Measurements from ENCODE around the gene FBF1.

DNA sequence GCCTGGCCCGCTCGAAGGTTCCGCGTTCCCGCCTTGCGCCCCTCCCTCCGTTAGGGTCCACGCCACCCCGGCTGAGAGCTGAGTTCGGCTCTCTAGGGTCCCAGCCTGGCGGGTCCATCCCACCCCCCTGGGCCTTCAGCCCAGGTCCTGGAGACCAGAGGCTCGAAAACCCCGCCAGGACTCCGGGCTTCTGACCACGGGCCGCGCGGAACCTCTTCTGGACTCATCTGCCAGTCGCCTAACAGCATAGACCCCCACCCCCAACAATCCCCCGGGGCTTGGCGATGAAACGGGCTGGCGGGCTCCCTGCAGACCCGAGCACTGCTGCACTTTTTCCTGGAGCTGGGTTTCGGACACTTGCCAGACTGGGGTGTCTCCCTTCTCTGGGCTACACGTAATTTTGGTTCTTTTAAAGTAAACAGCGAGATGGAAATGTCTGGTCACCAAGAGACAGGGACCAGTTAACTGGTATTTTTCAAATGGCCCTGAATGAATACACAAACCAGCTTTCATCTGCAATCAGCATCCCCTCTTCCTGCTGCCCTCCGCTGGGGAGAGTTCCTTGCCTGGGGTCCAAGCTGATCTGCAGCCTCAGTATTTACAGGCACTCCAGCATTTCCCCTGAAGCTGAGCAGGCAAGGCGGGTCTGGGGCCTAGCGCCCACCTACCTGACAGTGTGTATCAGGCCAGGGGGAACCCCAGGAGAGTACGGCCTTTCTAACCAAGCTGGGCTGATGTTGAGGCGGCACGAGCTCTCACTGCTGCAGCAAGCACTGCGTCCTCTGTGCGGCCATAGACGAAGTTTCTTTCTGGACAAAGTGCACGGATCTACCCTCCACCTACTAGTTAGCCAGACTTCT is 43.5 kb downstream of the FBF1 start:
- TF ChIP-seq POLR2A (IDR thresholded peaks at IDR 0.05): no peak
- TF ChIP-seq, protein P1, sequence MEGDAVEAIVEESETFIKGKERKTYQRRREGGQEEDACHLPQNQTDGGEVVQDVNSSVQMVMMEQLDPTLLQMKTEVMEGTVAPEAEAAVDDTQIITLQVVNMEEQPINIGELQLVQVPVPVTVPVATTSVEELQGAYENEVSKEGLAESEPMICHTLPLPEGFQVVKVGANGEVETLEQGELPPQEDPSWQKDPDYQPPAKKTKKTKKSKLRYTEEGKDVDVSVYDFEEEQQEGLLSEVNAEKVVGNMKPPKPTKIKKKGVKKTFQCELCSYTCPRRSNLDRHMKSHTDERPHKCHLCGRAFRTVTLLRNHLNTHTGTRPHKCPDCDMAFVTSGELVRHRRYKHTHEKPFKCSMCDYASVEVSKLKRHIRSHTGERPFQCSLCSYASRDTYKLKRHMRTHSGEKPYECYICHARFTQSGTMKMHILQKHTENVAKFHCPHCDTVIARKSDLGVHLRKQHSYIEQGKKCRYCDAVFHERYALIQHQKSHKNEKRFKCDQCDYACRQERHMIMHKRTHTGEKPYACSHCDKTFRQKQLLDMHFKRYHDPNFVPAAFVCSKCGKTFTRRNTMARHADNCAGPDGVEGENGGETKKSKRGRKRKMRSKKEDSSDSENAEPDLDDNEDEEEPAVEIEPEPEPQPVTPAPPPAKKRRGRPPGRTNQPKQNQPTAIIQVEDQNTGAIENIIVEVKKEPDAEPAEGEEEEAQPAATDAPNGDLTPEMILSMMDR (IDR thresholded peaks at IDR 0.05 in 8 of 11, conservative IDR thresholded peaks at IDR 0.05 in 3 of 11): no peak
- no peak for TF ChIP-seq POLR2AphosphoS5 (IDR thresholded peaks at IDR 0.05)
